Activated naive CD8-positive, alpha-beta T cell treated with anti-CD3 and anti-CD28 coated beads, Interleukin-2, amount 10 ng/mL, durations not matched to agents 7 days and 5 days (primary cell): ENCODE measurements around the gene SLC25A44. TPM values are rescaled to one million over a fixed set of nuclear protein-coding genes. Genes with fewer than 3 reads are reported as not detected.
"Not testable (repeated sequence)": the region's sequence is repeated elsewhere in the genome, so short reads cannot be mapped to it uniquely, and the experiment has no call there.

ENCODE experiments used
- ATAC-seq: fragments of 150-1000 bp; cut with Tn5 transposase; one replicate; pipeline ENCODE4 v1.10.0; 2021; ENCODE audit warnings: low read depth, moderate library complexity
- POLR2A ChIA-PET: fragments of 350-600 bp; sonication (Branson Sonifier 250); formaldehyde crosslinking; loops from one replicate; lab custom pipeline; 2021; ENCODE audit warnings: antibody characterized with exemption; lab: Charles Lee
- DNase-seq: peaks from one replicate; pipeline ENCODE4 v3.0.0; 2021
- H3K27ac Mint-ChIP-seq: one replicate; pipeline ENCODE4 v1.8.0; 2022; ENCODE audit warnings: mild to moderate bottlenecking, mixed read lengths
- H3K27me3 Mint-ChIP-seq: one replicate; pipeline ENCODE4 v1.8.0; 2022; ENCODE audit warnings: mild to moderate bottlenecking, moderate library complexity, mixed read lengths
- H3K36me3 Mint-ChIP-seq: one replicate; pipeline ENCODE4 v1.8.0; 2021; ENCODE audit warnings: mild to moderate bottlenecking, mixed read lengths
- H3K4me1 Mint-ChIP-seq: one replicate; pipeline ENCODE4 v1.8.0; 2021; ENCODE audit warnings: mixed read lengths
- H3K4me3 Mint-ChIP-seq: one replicate; pipeline ENCODE4 v1.8.0; 2022; ENCODE audit warnings: mild to moderate bottlenecking, moderate library complexity, mixed read lengths
- H3K9me3 Mint-ChIP-seq: one replicate; pipeline ENCODE4 v1.8.0; 2021; ENCODE audit warnings: mixed read lengths
- total RNA-seq, 2 experiments: library from RNA; stranded (reverse); gene quantifications; one replicate each; pipeline ENCODE4 v1.2.3, GENCODE V29; 2021

SLC25A44 gene
- total RNA-seq, 2 experiments from 2014 or later: 30.9 to 35.3 TPM

GRCh38 chr1:156195853-156196252 lies 1.9 kb downstream of the SLC25A44 start:
- Mint-ChIP-seq H3K4me3 (peak overlapping the region; percentile 91), H3K27ac (peak overlapping the region; percentile 57), H3K4me1 (peaks cover 59% of the 10 kb centered on the region), H3K27me3 (no peaks in the 10 kb centered on the region), H3K36me3 (peaks cover 37% of the 10 kb centered on the region), H3K9me3 (no peaks in the 10 kb centered on the region)
- DNase-seq: peak; percentile 0
- no peak for ATAC-seq
- POLR2A ChIA-PET: interaction anchor here (0.5 to 3.5 kb wide), 3 partner anchors 14 to 178 kb away, joined by 3 to 16 read pairs (median 3); no protein-coding TSS in a partner anchor

DNA sequence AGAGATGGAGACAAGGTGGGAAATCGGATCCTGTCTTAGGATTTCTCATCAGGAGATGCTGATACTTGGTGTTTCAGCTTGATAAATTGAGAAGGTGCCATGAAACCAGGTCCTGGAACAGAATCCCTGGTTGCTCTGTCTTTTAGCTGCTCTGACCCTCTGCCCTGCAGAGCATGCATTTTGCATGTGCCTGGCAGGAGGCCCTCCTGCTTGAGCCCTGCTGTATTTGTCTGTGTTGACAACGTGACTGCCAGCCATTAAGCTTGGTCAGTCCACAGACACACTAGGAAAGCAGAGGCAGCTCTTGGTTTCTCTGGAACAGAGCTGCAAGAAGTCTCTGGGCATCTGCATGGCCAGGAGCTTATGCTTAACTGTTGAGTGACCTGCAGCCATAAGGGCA lies 2.5 kb downstream of the SLC25A44 start:
- peaks cover 59% of the 10 kb centered on the region for H3K4me1 Mint-ChIP-seq
- DNase-seq (peak; percentile 21), ATAC-seq (no peak)
- peaks cover 34% of the 10 kb centered on the region for H3K36me3 Mint-ChIP-seq
- H3K9me3 Mint-ChIP-seq: no peaks in the 10 kb centered on the region
- POLR2A ChIA-PET: interaction anchor here (0.5 to 5.3 kb wide), 5 partner anchors 13 to 178 kb away, joined by 3 to 53 read pairs (median 6); partner anchors contain the start of gene PMF1
- peak overlapping the region; percentile 66 for H3K27ac Mint-ChIP-seq
- H3K27me3 Mint-ChIP-seq: no peaks in the 10 kb centered on the region
- H3K4me3 Mint-ChIP-seq: peak overlapping the region; percentile 91

DNA sequence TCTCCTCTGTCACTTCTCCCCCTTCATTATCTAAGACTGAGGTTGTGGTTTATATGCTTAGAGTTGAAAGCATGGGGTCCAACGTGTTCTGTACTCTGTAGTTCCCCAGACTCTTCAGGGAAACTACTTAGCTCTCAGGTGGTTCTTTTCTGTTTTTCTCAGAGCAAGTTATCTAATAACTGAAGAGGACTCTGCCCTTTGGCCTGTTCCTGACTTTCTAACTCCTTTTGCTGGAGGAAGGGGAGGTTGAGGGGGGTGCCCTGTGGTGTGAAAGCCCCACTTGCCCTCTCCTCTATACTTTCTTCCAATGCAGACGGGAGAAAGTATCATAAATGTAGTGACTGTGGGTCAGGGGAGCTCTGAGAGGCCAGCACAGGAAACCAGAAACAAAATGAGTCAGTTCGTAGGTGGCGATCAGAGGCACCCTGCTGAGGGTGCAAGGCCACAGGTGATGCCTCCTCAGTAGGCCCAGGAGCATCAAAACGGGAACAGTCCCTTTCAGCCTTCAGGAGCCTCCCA lies 5.0 kb downstream of the SLC25A44 start:
- Mint-ChIP-seq H3K4me3 (peak overlapping the region; percentile 65), H3K27ac (peak overlapping the region; percentile 92), H3K4me1 (peaks cover 49% of the 10 kb centered on the region), H3K9me3 (no peaks in the 10 kb centered on the region), H3K36me3 (peaks cover 32% of the 10 kb centered on the region), H3K27me3 (no peaks in the 10 kb centered on the region)
- peak; percentile 37 for DNase-seq
- POLR2A ChIA-PET: interaction anchor here (1.0 to 5.3 kb wide), 6 partner anchors 11 to 51 kb away, joined by 3 to 53 read pairs (median 9); partner anchors contain the start of gene PMF1
- ATAC-seq: peak; percentile 65

GRCh38 chr1:156200044-156200443 lies 6.1 kb downstream of the SLC25A44 start:
- Mint-ChIP-seq H3K27me3 (no peaks in the 10 kb centered on the region), H3K9me3 (no peaks in the 10 kb centered on the region), H3K36me3 (peaks cover 27% of the 10 kb centered on the region), H3K27ac (peak overlapping the region; percentile 92), H3K4me3 (peak overlapping the region; percentile 23), H3K4me1 (peaks cover 44% of the 10 kb centered on the region)
- DNase-seq: peak; percentile 17
- no peak for ATAC-seq
- POLR2A ChIA-PET: interaction anchor here (0.5 to 5.3 kb wide), 4 partner anchors 11 to 361 kb away, joined by 3 to 53 read pairs (median 6); partner anchors contain the start of gene PMF1

DNA sequence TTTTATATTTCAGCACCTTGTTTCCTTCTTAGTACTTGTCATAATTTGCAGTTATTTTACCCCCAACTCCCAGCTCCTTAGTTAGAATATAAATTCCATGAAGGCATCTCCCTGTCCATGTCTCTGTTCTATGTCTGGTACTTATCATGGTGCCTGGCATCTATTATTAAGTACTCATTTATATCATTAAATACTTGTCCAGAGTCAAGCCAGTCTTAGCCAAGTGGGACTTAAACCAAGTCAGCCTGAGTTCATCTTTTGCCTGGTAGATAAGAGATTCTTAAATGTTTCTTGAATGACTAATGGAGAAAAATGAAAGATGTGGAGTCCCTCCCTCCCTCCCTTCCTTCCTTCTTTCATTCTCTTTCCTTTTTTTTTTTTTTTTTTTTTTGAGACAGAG lies 9.4 kb downstream of the SLC25A44 start:
- Mint-ChIP-seq H3K4me3 (no peak overlapping the region), H3K4me1 (peaks cover 24% of the 10 kb centered on the region), H3K36me3 (peaks cover 23% of the 10 kb centered on the region), H3K27ac (no peak overlapping the region), H3K9me3 (no peaks in the 10 kb centered on the region), H3K27me3 (no peaks in the 10 kb centered on the region)
- POLR2A ChIA-PET: interaction anchor here (1.3 to 1.5 kb wide), 2 partner anchors 10 to 21 kb away, joined by 3 to 5 read pairs; partner anchors contain the start of gene PMF1
- DNase-seq (no peak), ATAC-seq (no peak)

GRCh38 chr1:156204686-156205085 lies 10.8 kb downstream of the SLC25A44 start:
- H3K4me1 Mint-ChIP-seq: peaks cover 15% of the 10 kb centered on the region
- H3K36me3 Mint-ChIP-seq: peaks cover 28% of the 10 kb centered on the region
- H3K27ac Mint-ChIP-seq: peak overlapping the region; percentile 32
- no peaks in the 10 kb centered on the region for H3K9me3 Mint-ChIP-seq
- POLR2A ChIA-PET: interaction anchor here (1.0 kb wide), 1 partner anchor 8 kb away, joined by 4 read pairs; the partner anchor contains the start of gene PMF1
- DNase-seq (no peak), ATAC-seq (no peak)
- no peak overlapping the region for H3K4me3 Mint-ChIP-seq
- no peaks in the 10 kb centered on the region for H3K27me3 Mint-ChIP-seq

DNA sequence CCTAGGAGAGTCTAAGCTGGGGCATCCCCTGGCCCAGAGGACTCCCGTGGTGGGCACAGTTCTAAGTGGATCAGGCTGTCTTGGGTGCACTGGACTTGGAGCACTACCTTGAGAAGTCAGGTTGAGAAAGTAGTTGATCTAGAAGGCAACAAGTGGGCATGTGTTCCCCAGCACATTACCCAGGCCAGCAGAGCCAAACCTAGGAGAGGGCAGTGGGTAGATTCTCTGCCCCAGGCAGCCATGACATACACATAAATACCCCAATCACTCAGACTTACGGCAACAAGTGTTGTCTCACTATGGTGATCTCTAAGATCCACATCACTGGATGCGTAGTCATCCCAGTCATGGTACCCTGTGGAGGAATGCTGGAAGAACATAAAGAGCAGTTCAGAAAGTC lies 17.3 kb downstream of the SLC25A44 start:
- H3K27ac Mint-ChIP-seq: peak overlapping the region; percentile 98
- DNase-seq: no peak
- peaks cover 27% of the 10 kb centered on the region for H3K36me3 Mint-ChIP-seq
- POLR2A ChIA-PET: interaction anchor here (0.6 to 3.7 kb wide), 4 partner anchors 8 to 27 kb away, joined by 3 to 16 read pairs (median 3); no protein-coding TSS in a partner anchor
- H3K4me1 Mint-ChIP-seq: peaks cover 25% of the 10 kb centered on the region
- no peak for ATAC-seq
- no peaks in the 10 kb centered on the region for H3K9me3 Mint-ChIP-seq
- H3K4me3 Mint-ChIP-seq: no peak overlapping the region
- H3K27me3 Mint-ChIP-seq: no peaks in the 10 kb centered on the region

GRCh38 chr1:156212130-156212529 lies 18.2 kb downstream of the SLC25A44 start:
- DNase-seq: no peak
- ATAC-seq: no peak
- Mint-ChIP-seq H3K4me1 (peaks cover 25% of the 10 kb centered on the region), H3K27ac (peak overlapping the region; percentile 98), H3K36me3 (peaks cover 27% of the 10 kb centered on the region), H3K27me3 (no peaks in the 10 kb centered on the region), H3K9me3 (no peaks in the 10 kb centered on the region), H3K4me3 (peak overlapping the region; percentile 96)
- POLR2A ChIA-PET: interaction anchor here (0.6 to 3.5 kb wide), 15 partner anchors 9 to 305 kb away, joined by 3 to 55 read pairs (median 8); partner anchors contain the start of genes SEMA4A, SLC25A44 and SMG5

- DNase-seq (peak; percentile 98), ATAC-seq (peak; percentile 97)
- Mint-ChIP-seq H3K27me3 (no peaks in the 10 kb centered on the region), H3K36me3 (peaks cover 27% of the 10 kb centered on the region), H3K4me1 (peaks cover 30% of the 10 kb centered on the region), H3K9me3 (no peaks in the 10 kb centered on the region), H3K4me3 (peak within 1 kb of the TSS; percentile 96), H3K27ac (peak within 1 kb of the TSS; percentile 98)
- POLR2A ChIA-PET: interaction anchor here (0.5 to 3.5 kb wide), 22 partner anchors 8 to 288 kb away, joined by 3 to 55 read pairs (median 6); partner anchors contain the start of genes MEX3A, SEMA4A, SLC25A44 and SMG5
Measured at GRCh38 chr1:156212833-156213643, 19.1 kb downstream of the SLC25A44 start, which contains the start of gene PMF1. PMF1 (plus strand) TSS chr1:156213007; CDS start chr1:156213016, 9 bp downstream.

DNA sequence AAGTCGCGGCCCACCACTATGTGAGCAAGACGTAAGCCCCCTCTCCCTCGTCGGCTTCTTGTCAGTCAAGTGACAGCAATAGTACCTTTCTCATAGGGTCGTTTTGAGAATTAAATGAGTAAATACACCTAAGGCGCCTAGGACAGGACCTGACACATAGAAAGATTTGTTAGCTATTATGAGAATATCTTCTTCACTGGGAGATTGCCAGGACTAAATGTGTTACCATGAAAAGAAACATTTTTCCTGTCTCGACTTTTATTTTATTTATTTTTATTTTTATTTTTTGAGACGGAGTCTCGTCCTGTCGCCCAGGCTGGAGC lies 19.7 kb downstream of the SLC25A44 start:
- ATAC-seq: no peak
- H3K36me3 Mint-ChIP-seq: peaks cover 25% of the 10 kb centered on the region
- DNase-seq: no peak
- POLR2A ChIA-PET: interaction anchor here (0.9 to 3.5 kb wide), 14 partner anchors 8 to 288 kb away, joined by 3 to 55 read pairs (median 8); partner anchors contain the start of genes SEMA4A, SLC25A44 and SMG5
- H3K27ac Mint-ChIP-seq: peak overlapping the region; percentile 98
- H3K4me3 Mint-ChIP-seq: peak overlapping the region; percentile 96
- H3K27me3 Mint-ChIP-seq: no peaks in the 10 kb centered on the region
- H3K4me1 Mint-ChIP-seq: peaks cover 33% of the 10 kb centered on the region
- no peaks in the 10 kb centered on the region for H3K9me3 Mint-ChIP-seq

DNA sequence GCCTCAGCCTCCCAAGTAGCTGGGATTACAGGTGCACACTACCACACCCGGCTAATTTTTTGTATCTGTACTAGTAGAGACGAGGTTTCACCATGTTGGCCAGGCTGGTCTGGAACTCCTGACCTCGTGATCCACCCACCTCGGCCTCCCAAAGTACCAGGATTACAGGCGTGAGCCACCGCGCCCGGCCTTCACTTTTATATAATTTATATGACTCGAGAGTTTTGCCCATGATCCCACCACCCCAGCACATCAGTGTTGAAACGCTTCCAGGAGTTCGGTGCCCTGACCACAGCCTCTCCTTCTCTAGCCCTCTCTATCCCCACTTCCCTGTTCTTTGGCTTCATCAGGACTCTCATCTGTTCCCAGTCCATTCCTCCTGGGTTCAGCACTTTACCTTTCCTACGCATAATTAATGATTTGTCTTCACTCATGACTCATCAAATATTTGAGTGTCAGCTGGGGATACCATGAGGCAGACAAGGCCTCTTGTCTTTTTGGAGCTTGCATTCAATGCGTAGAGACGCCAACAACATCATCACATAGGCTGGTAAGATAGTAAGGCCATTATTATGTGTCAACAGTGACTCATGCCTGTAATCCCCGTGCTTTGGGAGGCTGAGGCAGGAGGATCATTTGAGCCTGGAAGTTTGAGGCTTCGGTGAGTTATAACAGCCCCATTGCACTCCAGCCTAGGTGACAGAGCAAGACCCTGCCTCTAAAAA lies 20.3 kb downstream of the SLC25A44 start:
- Mint-ChIP-seq H3K4me1 (peaks cover 33% of the 10 kb centered on the region), H3K9me3 (no peaks in the 10 kb centered on the region), H3K36me3 (peaks cover 21% of the 10 kb centered on the region), H3K27me3 (no peaks in the 10 kb centered on the region), H3K27ac (peak overlapping the region; percentile 84), H3K4me3 (peak overlapping the region; percentile 96)
- ATAC-seq (no peak), DNase-seq (no peak)
- POLR2A ChIA-PET: interaction anchor here (2.0 to 3.5 kb wide), 6 partner anchors 8 to 68 kb away, joined by 11 to 55 read pairs (median 38); partner anchors contain the start of genes SEMA4A and SLC25A44

GRCh38 chr1:156216361-156217086 lies 22.6 kb downstream of the SLC25A44 start:
- Mint-ChIP-seq H3K4me1 (peaks cover 41% of the 10 kb centered on the region), H3K36me3 (peaks cover 24% of the 10 kb centered on the region)
- H3K9me3 Mint-ChIP-seq, H3K4me3 Mint-ChIP-seq, ATAC-seq, DNase-seq, H3K27ac Mint-ChIP-seq, H3K27me3 Mint-ChIP-seq, POLR2A ChIA-PET: not testable (repeated sequence)
